Ovary (tissue), 9 donors: ENCODE results near the gene AKAP17A. TPM values are rescaled to one million over a fixed set of nuclear protein-coding genes. Genes with fewer than 3 reads are reported as not detected.
"Not testable (repeated sequence)": the region's sequence is repeated elsewhere in the genome, so short reads cannot be mapped to it uniquely, and the experiment has no call there.

Experiments
- DNase-seq, 5 donors: peaks; one replicate each; pipeline ENCODE4 v3.0.0-alpha.2; 2019 to 2020
- H3K27ac ChIP-seq, 2 donors: fragments of 200-600 bp; one replicate each; pipeline versions ENCODE4 v1.5.1 to v1.8.0; 2019 to 2022
- H3K27me3 ChIP-seq: fragments of 200-600 bp; one replicate; pipeline ENCODE4 v1.8.0; 2022
- H3K36me3 ChIP-seq: fragments of 200-600 bp; sonication (generic); one replicate; pipeline ENCODE4 v1.5.1; 2019
- H3K4me1 ChIP-seq: one replicate; pipeline ENCODE4 v1.8.1; 2013; ENCODE audit warnings: mild to moderate bottlenecking, moderate library complexity; ENCODE audit not compliant: insufficient read depth
- H3K4me3 ChIP-seq: fragments of 200-600 bp; sonication (generic); one replicate; pipeline ENCODE4 v1.5.1; 2017
- H3K9me3 ChIP-seq, 2 donors: fragments of 200-600 bp in 1 of 2; sonication (generic) in 1 of 2; one replicate each; pipeline versions ENCODE4 v1.5.1 to v1.8.1; 2013 to 2019; ENCODE audit warnings: mild to moderate bottlenecking in 1 of 2, moderate library complexity in 1 of 2
- EP300 ChIP-seq: sonication (generic); formaldehyde crosslinking; IDR thresholded peaks from one replicate; pipeline ENCODE4 v1.6.1; 2017; ENCODE audit warnings: antibody characterized with exemption
- POLR2A ChIP-seq: fragments of 450-650 bp; IDR thresholded peaks from one replicate; pipeline ENCODE4 v1.6.1; 2017; ENCODE audit warnings: antibody characterized with exemption, mild to moderate bottlenecking, moderate library complexity
- WGBS, 3 donors: extraction: QIAGEN DNeasy Blood & Tissue Kit in 1 of 3; methylation state at CpG; one replicate each; pipeline versions ENCODE4 v1.1.5 to v1.1.7; 2013 to 2017; 5-methylcytosine and 5-hydroxymethylcytosine counted together
- intact Hi-C, 4 donors: fragments of 100-400 bp; cut with DNase I; formaldehyde crosslinking; loops; one replicate each; pipeline versions ENCODE4 v1.11.0 to v1.15.1; 2022 to 2023
- polyA plus RNA-seq, 2 donors: library from polyadenylated mRNA; stranded (reverse); fragments of 200-250 nt in 1 of 2; fragments of 350-450 nt in 1 of 2; fragmentation: Illumina TruSeq in 1 of 2; extraction: RNeasy Lipid Tissue Mini Kit (QIAGEN cat#74804) in 1 of 2; gene quantifications; one replicate each; pipeline ENCODE4 v1.2.3, GENCODE V29; 2013 to 2014
- total RNA-seq, 7 donors: library from RNA; depleted of rRNA in 2 of 7; stranded (reverse); fragments of >200 nt in 2 of 7; fragmentation: NEBNext Ultra II Directional in 3 of 7; extraction: Animal tissue kit (Norgen Biotek cat#: 25700) in 3 of 7; gene quantifications; one replicate each; pipeline versions ENCODE4 v1.1.0 to v1.2.4, GENCODE V29; 2016 to 2023
- TF ChIP-seq, protein P1 (sequence below), 3 donors: fragments of 450-650 bp in 2 of 3; fragments of 200-600 bp in 1 of 3; IDR thresholded peaks; one replicate each; pipeline versions ENCODE4 v1.5.1 to v1.8.0; 2016 to 2022; ENCODE audit warnings: antibody characterized with exemption in 3 of 3, mild to moderate bottlenecking in 1 of 3
- donor health status: DM: no; HTN: no; CAD: no; lungs with moderate emphysema.
- donor health status: DM: no; HTN: no; CAD: no.
- donor health status: Bipolar disorder and iron deficiency.
- donor health status: DM: yes; HTN: yes; CAD: no.
- donor health status: DM: no; HTN: no; CAD: no.
- donor health status: DM: yes; HTN: yes; CAD: no.

AKAP17A gene
- total and polyA plus RNA-seq, 9 donors, result 15.4 to 78.1 (median 63.3) TPM

GRCh38 chrX:1546691-1547251 is 44.6 kb upstream of the AKAP17A start:
- WGBS, 3 donors, result 71 to 77% (median 76%) methylated on average over 18 of the region's 18 CpGs
- no peaks in the 10 kb centered on the region for H3K27me3 ChIP-seq
- H3K4me3 ChIP-seq, result no peak overlapping the region
- no peak for DNase-seq
- TF ChIP-seq, protein P1, sequence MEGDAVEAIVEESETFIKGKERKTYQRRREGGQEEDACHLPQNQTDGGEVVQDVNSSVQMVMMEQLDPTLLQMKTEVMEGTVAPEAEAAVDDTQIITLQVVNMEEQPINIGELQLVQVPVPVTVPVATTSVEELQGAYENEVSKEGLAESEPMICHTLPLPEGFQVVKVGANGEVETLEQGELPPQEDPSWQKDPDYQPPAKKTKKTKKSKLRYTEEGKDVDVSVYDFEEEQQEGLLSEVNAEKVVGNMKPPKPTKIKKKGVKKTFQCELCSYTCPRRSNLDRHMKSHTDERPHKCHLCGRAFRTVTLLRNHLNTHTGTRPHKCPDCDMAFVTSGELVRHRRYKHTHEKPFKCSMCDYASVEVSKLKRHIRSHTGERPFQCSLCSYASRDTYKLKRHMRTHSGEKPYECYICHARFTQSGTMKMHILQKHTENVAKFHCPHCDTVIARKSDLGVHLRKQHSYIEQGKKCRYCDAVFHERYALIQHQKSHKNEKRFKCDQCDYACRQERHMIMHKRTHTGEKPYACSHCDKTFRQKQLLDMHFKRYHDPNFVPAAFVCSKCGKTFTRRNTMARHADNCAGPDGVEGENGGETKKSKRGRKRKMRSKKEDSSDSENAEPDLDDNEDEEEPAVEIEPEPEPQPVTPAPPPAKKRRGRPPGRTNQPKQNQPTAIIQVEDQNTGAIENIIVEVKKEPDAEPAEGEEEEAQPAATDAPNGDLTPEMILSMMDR (IDR thresholded peaks at IDR 0.05), result no peak
- no peak for TF ChIP-seq EP300
- TF ChIP-seq POLR2A, result no peak
- intact Hi-C loops, result no loop called here
- H3K27ac ChIP-seq, result no peak overlapping the region
- H3K36me3 ChIP-seq, result no peaks in the 10 kb centered on the region
- no peaks in the 10 kb centered on the region for H3K9me3 ChIP-seq
- no peaks in the 10 kb centered on the region for H3K4me1 ChIP-seq

GRCh38 chrX:1551959-1552546 is 39.4 kb upstream of the AKAP17A start:
- Histone ChIP-seq H3K4me1 (no peaks in the 10 kb centered on the region), H3K9me3 (no peaks in the 10 kb centered on the region), H3K36me3 (no peaks in the 10 kb centered on the region), H3K27me3 (no peaks in the 10 kb centered on the region), H3K4me3 (no peak overlapping the region), H3K27ac (no peak overlapping the region)
- DNase-seq, result no peak
- WGBS, 3 donors, result 76 to 94% (median 91%) methylated on average over 3 of the region's 3 CpGs
- intact Hi-C loops, result no loop called here
- no peak for TF ChIP-seq POLR2A
- TF ChIP-seq EP300, result no peak
- TF ChIP-seq, protein P1 (IDR thresholded peaks at IDR 0.05), result no peak

GRCh38 chrX:1554469-1555210 is 36.8 kb upstream of the AKAP17A start:
- H3K4me1 ChIP-seq, result no peaks in the 10 kb centered on the region
- no peak for DNase-seq
- WGBS, 3 donors, result 81 to 86% (median 83%) methylated on average over 19 of the region's 19 CpGs

GRCh38 chrX:1555370-1555769 is 36.0 kb upstream of the AKAP17A start:
- no peaks in the 10 kb centered on the region for H3K4me1 ChIP-seq
- 92 to 95% (median 94%) methylated on average over 6 of the region's 6 CpGs for WGBS, 3 donors
- H3K4me3 ChIP-seq, result no peak overlapping the region
- H3K27ac ChIP-seq, result no peak overlapping the region
- intact Hi-C loops, result no loop called here
- H3K9me3 ChIP-seq, result no peaks in the 10 kb centered on the region
- TF ChIP-seq EP300 (no peak), POLR2A (no peak)
- TF ChIP-seq, protein P1 (IDR thresholded peaks at IDR 0.05), result no peak
- no peaks in the 10 kb centered on the region for H3K36me3 ChIP-seq
- DNase-seq, result no peak
- no peaks in the 10 kb centered on the region for H3K27me3 ChIP-seq

More at GRCh38 chrX:1554469-1555210, 36.8 kb upstream of the AKAP17A start:
- Histone ChIP-seq H3K36me3 (no peaks in the 10 kb centered on the region), H3K4me3 (no peak overlapping the region), H3K9me3 (no peaks in the 10 kb centered on the region), H3K27ac (no peak overlapping the region), H3K27me3 (no peaks in the 10 kb centered on the region)
- TF ChIP-seq POLR2A, result no peak
- no peak for TF ChIP-seq EP300
- TF ChIP-seq, protein P1 (IDR thresholded peaks at IDR 0.05), result no peak
- intact Hi-C loops, result no loop called here

DNA sequence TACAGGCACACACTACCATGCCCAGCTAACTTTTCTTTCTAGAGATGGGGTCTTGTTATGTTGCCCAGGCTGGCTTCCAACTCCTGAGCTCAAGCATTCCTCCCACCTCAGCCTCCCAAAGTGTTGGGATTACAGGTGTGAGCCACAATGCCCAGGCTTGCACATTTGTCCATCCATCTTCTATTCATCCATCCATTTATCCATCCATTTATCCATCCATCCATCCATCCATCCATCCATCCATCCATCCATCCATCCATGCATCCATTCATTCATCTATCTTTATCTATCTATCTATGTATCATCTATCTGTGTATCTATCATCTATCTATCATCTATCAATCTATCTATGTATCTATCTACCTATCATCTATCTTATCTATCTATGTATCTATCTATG is 34.0 kb upstream of the AKAP17A start:
- not testable (repeated sequence) for H3K9me3 ChIP-seq, H3K27me3 ChIP-seq, DNase-seq

More for the DNA sequence above, 34.0 kb upstream of the AKAP17A start:
- intact Hi-C loops, H3K4me1 ChIP-seq, H3K27ac ChIP-seq, H3K4me3 ChIP-seq, H3K36me3 ChIP-seq: not testable (repeated sequence)
